Measurements from ENCODE around the gene B4GAT1.

Gene B4GAT1

GRCh38 chr11:66333220-66333877, 14.1 kb downstream of the B4GAT1 start:
- TF ChIP-seq CTCF (conservative IDR thresholded peaks at IDR 0.05; ENCODE audit: low read depth, low read length), result no peak
- no peak overlapping the region for H3K4me3 ChIP-seq (ENCODE audit: low read length)
- DNase-seq (ENCODE audit: low read depth), result no peak

DNA sequence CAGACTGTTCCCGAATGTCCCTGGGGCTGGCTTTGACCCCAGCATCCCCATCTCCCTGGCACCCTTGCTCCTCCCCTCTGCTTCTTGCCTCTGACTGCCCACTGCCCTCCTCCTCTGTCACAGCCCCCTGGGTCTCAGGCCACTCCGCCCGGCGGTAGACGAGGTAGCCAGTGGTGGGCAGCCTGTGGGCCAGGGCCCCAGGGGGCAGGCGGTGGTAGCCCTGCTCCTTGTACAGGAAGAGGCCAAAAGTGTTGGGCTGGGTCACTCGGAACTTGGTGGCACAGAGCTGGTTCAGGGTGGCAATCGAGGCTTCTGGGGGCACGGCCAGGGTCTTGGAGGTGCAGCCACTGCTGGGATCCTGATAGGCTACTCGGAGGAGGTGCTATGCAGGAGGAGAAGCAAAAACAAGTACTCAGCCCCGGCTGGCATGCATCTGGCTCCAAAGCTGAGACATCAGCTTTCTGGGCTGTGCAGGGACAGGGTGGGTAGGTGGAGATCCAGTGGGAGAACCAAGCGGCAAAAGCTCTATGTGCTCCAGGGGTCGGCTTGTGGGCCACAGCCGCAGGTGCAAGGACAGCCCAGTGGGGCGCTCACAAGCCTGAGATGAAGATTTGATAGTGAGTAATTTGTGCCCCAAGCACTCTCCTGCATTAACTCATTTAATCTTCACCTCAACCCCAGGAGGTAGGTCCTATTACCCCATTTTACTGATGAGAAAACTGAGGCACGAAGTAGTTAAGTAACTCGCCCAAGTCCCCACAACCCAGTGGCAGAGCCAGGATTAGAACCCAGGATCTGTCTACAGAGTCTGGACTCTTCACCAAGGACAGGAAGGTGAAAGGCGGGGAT, 14.8 kb downstream of the B4GAT1 start:
- DNase-seq (ENCODE audit: low read depth), result no peak
- no peak overlapping the region for H3K4me3 ChIP-seq (ENCODE audit: low read length)
- TF ChIP-seq CTCF (conservative IDR thresholded peaks at IDR 0.05; ENCODE audit: low read depth, low read length), result no peak

DNA sequence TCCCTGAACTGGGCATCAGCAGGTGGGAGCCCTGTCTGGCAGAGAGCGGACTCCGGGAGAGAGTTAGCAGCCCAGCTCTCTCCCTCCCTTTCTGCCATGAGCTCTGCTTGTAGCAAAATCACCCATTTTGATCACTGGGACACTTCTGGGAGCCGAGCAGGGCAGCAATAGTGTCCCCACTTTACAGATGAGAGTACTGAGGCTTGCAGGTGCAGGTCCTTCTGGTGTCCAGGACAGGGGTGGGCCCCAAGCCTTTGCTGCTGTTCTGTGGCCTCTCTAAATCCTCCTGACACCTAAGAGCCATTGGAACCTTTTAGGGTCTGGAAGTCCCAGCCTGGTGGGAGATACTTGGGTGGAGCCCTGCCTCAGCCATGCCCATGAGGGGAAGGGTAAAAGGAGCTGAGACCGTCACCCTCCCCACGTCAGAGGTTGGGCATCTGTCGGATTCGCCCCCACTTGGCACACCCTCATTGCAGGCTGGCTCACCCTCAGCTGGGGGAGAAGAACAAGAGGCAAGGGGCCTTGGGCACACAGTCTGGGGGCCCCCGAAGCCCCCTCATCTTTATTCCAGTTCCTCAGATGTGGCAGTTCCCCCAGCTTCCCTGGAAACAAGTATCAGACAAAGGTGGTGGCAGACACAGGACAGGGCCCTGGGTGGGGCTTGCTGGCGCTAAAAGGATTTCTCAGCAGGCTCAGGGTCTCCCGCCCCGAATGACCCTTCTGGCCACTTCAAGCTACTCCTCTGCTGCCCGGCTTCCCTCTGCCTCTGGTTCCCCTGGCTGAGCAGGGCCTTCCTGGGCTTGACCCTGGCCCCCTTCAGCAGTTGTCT, 15.7 kb downstream of the B4GAT1 start:
- TF ChIP-seq CTCF (conservative IDR thresholded peaks at IDR 0.05; ENCODE audit: low read depth, low read length), result no peak
- DNase-seq (ENCODE audit: low read depth), result no peak
- no peak overlapping the region for H3K4me3 ChIP-seq (ENCODE audit: low read length)

GRCh38 chr11:66330931-66331330, 16.5 kb downstream of the B4GAT1 start:
- TF ChIP-seq CTCF (conservative IDR thresholded peaks at IDR 0.05; ENCODE audit: low read depth, low read length), result no peak
- no peak overlapping the region for H3K4me3 ChIP-seq (ENCODE audit: low read length)
- no peak for DNase-seq (ENCODE audit: low read depth)

DNA sequence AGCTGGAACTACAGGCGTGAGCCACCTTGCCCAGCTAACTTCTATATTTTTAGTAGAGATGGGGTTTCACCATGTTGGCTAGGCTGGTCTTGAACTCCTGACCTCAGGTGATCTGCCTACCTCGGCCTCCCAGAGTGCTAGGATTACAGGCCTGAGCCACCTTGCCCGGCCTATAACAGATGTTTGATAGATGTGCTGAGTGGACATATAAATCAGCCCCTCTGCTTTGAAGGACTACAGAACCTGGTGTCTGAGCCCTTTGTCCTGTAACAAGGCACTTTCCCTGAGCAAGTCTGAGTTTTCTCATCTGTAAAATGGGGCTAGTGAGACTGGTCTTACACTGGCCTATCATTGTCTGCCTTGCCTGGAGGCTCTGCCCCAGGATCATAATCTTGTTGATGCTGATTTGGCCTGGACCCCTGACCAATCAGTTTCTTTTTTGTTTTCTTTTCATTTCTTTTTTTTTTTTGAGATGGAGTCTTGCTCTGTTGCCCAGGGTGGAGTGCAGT, 18.2 kb downstream of the B4GAT1 start:
- no peak for TF ChIP-seq CTCF (conservative IDR thresholded peaks at IDR 0.05; ENCODE audit: low read depth, low read length)
- no peak for DNase-seq (ENCODE audit: low read depth)
- no peak overlapping the region for H3K4me3 ChIP-seq (ENCODE audit: low read length)

- TF ChIP-seq CTCF (conservative IDR thresholded peaks at IDR 0.05; ENCODE audit: low read depth, low read length), result peak; percentile 90
- H3K4me3 ChIP-seq (ENCODE audit: low read length), result no peak overlapping the region
- no peak for DNase-seq (ENCODE audit: low read depth)
These were observed 18.9 kb downstream of the B4GAT1 start for GRCh38 chr11:66328302-66329144.
